Endothelial cell of umbilical vein (primary cell): ENCODE results near the gene ARG1. TPM values are rescaled to one million over a fixed set of nuclear protein-coding genes. Genes with fewer than 3 reads are reported as not detected.
A peak's percentile ranks its signal among the peaks of the same experiment; 100 is the strongest.

Source experiments
- BruUV-seq: library from RNA; stranded (reverse); fragments of 400-500 nt; replicated peaks from 2 replicates; lab custom pipeline; 2021; lab: Mats Ljungman, UMichigan
- CTCF ChIA-PET: fragments of 300-600, 350-600 bp; sonication (Branson Sonifier 250); formaldehyde crosslinking; loops from one replicate; lab custom pipeline; 2021; ENCODE audit warnings: antibody characterized with exemption, inconsistent platforms; lab: Charles Lee
- POLR2A ChIA-PET: fragments of 300-600, 350-600 bp; sonication (Branson Sonifier 250); formaldehyde crosslinking; loops from one replicate; lab custom pipeline; 2021; ENCODE audit warnings: antibody characterized with exemption, inconsistent platforms; lab: Charles Lee
- DNase-seq: peaks from one replicate; pipeline ENCODE4 v3.0.0-alpha.2; 2011; ENCODE audit warnings: low read depth, low spot score
- FAIRE-seq: peaks from 2 replicates; lab custom pipeline; 2011; peaks lifted over from hg19 to GRCh38; lab: Jason Lieb, UNC
- H2AFZ ChIP-seq: 2 replicates; pipeline ENCODE4 v1.6.0; 2012; ENCODE audit warnings: low read depth, low read length, control low read depth, inconsistent platforms
- H3K27ac ChIP-seq: 2 replicates; pipeline ENCODE4 v1.5.1; 2011; ENCODE audit warnings: low read depth, mild to moderate bottlenecking, control low read depth, low read length, moderate library complexity; ENCODE audit not compliant: insufficient read depth
- H3K27me3 ChIP-seq, 2 experiments: 2 replicates each; pipeline versions ENCODE4 v1.6.0 to v1.6.1; 2011; ENCODE audit warnings: low read length in 2 of 2, mixed read lengths in 1 of 2; ENCODE audit not compliant: control insufficient read depth in 2 of 2, insufficient read depth in 2 of 2
- H3K36me3 ChIP-seq, 2 experiments: 2 replicates in 1 of 2; 3 replicates in 1 of 2; pipeline ENCODE4 v1.5.1; 2011; ENCODE audit warnings: low read length in 2 of 2, mild to moderate bottlenecking in 1 of 2, moderate library complexity in 1 of 2; ENCODE audit not compliant: control insufficient read depth in 2 of 2, insufficient read depth in 2 of 2; ENCODE audit errors: extremely low read depth in 1 of 2
- H3K4me1 ChIP-seq: 3 replicates; pipeline ENCODE4 v1.5.1; 2011; ENCODE audit warnings: mild to moderate bottlenecking, low read length; ENCODE audit not compliant: control insufficient read depth, insufficient read depth; ENCODE audit errors: extremely low read depth
- H3K4me2 ChIP-seq: 2 replicates; pipeline ENCODE4 v1.6.1; 2011; ENCODE audit warnings: low read length, control low read depth, mixed read lengths; ENCODE audit not compliant: insufficient read depth
- H3K4me3 ChIP-seq, 3 experiments: fragments of 200-600 bp in 1 of 3; sonication (generic), shearing (Covaris generic) in 1 of 3; replicated peaks in 1 of 3; 2 replicates each; pipeline ENCODE4 v1.5.1; 2011 to 2016; ENCODE audit warnings: control low read depth in 3 of 3, low read length in 3 of 3, mild to moderate bottlenecking in 2 of 3, inconsistent platforms in 1 of 3, low read depth in 1 of 3, moderate library complexity in 1 of 3; ENCODE audit not compliant: insufficient read depth in 1 of 3
- H3K79me2 ChIP-seq: 2 replicates; pipeline ENCODE4 v1.6.0; 2012; ENCODE audit warnings: low read length, inconsistent platforms; ENCODE audit not compliant: control insufficient read depth, insufficient read depth
- H3K9ac ChIP-seq: replicated peaks from 2 replicates; pipeline ENCODE3; 2011; ENCODE audit warnings: low read length, control low read depth; ENCODE audit not compliant: insufficient read depth; ENCODE audit errors: extremely low read depth
- H3K9me1 ChIP-seq: replicated peaks from 3 replicates; pipeline ENCODE4 v1.6.0; 2011; ENCODE audit warnings: mild to moderate bottlenecking, low read length; ENCODE audit not compliant: control insufficient read depth, insufficient read depth; ENCODE audit errors: extremely low read depth
- H3K9me3 ChIP-seq: replicated peaks from 2 replicates; pipeline ENCODE4 v1.5.1; 2012; ENCODE audit warnings: low read length, inconsistent platforms; ENCODE audit not compliant: control insufficient read depth, insufficient read depth
- H4K20me1 ChIP-seq: replicated peaks from 2 replicates; pipeline ENCODE3; 2011; ENCODE audit warnings: mild to moderate bottlenecking, low read length; ENCODE audit not compliant: control insufficient read depth, insufficient read depth; ENCODE audit errors: extremely low read depth
- EZH2 ChIP-seq: IDR thresholded peaks from 2 replicates; pipeline ENCODE4 v1.6.1; 2012; ENCODE audit warnings: borderline replicate concordance, low read depth, mild to moderate bottlenecking, moderate library complexity, low read length, inconsistent platforms; ENCODE audit not compliant: severe bottlenecking
- FOS ChIP-seq: IDR thresholded peaks from 2 replicates; pipeline ENCODE4 v1.6.1; 2011; ENCODE audit warnings: mild to moderate bottlenecking, low read length, moderate library complexity, borderline replicate concordance; ENCODE audit not compliant: insufficient read depth
- GATA2 ChIP-seq: IDR thresholded peaks from 2 replicates; pipeline ENCODE4 v1.7.0; 2011; ENCODE audit warnings: low read depth, mild to moderate bottlenecking, moderate library complexity, mixed read lengths, low read length; ENCODE audit not compliant: insufficient read length, insufficient read depth
- JUN ChIP-seq: IDR thresholded peaks from 2 replicates; pipeline ENCODE4 v1.6.1; 2011; ENCODE audit warnings: borderline replicate concordance, low read depth; ENCODE audit not compliant: insufficient read length, insufficient read depth
- MYC ChIP-seq: IDR thresholded peaks from one replicate; pipeline ENCODE4 v1.6.1; 2011; ENCODE audit warnings: mild to moderate bottlenecking, low read depth, low read length
- POLR2A ChIP-seq: IDR thresholded peaks from 2 replicates; pipeline ENCODE4 v1.6.1; 2012; ENCODE audit warnings: low read depth, mild to moderate bottlenecking, control low read depth, low read length
- POLR2AphosphoS5 ChIP-seq: IDR thresholded peaks from 2 replicates; pipeline ENCODE4 v1.6.1; 2012; ENCODE audit warnings: low read depth, mild to moderate bottlenecking, control low read depth, low read length, moderate library complexity; ENCODE audit not compliant: insufficient read depth
- dilution Hi-C: fragments of 300-500 bp; cut with MboI; formaldehyde crosslinking; loops from one replicate; pipeline ENCODE4 v1.15.0; 2019; ENCODE audit warnings: low sequenced_read_pairs; ENCODE audit not compliant: extremely low pct_ligation_motif_present
- intact Hi-C: fragments of 100-400 bp; cut with micrococcal nuclease; formaldehyde crosslinking; loops from one replicate; pipeline ENCODE4 v1.10.0; 2022
- polyA plus RNA-seq, 4 experiments: library from polyadenylated mRNA; depleted of rRNA in 3 of 4; stranded (reverse) in 3 of 4; unstranded in 1 of 4; fragments of >200 nt; gene quantifications; 2 replicates each; pipeline versions ENCODE4 v1.2.1 to v1.2.3, GENCODE V29; 2011 to 2012; ENCODE audit warnings: missing spikeins in 1 of 4
- total RNA-seq: library from RNA; stranded (reverse); gene quantifications from 2 replicates; pipeline ENCODE4 v1.2.3, GENCODE V29; 2021
- TF ChIP-seq, protein P1 (sequence below), 2 donors: IDR thresholded peaks; 1 replicate in 1 of 2; 2 replicates in 1 of 2; pipeline ENCODE4 v1.5.1; 2011; ENCODE audit warnings: low read length in 2 of 2, mild to moderate bottlenecking in 2 of 2, moderate library complexity in 2 of 2, control low read depth in 1 of 2, inconsistent platforms in 1 of 2, low read depth in 1 of 2; ENCODE audit not compliant: insufficient read depth in 1 of 2; ENCODE audit errors: extremely low read depth in 1 of 2
- TF ChIP-seq, protein P2 (sequence below): IDR thresholded peaks from 2 replicates; pipeline ENCODE4 v1.6.1; 2011; ENCODE audit not compliant: insufficient read depth, insufficient read length

ARG1 gene
- total and polyA plus RNA-seq, 2 donors (not counting 3 experiments of a cell fraction or from before 2014, with no cell fraction given): not detected

GRCh38 chr6:131627724-131628682 is 55.0 kb downstream of the ARG1 start, which contains the start of gene MED23:
TSS of gene MED23 (minus strand) at chr6:131628242. CDS start at chr6:131628049, 193 bp downstream.
- POLR2A ChIA-PET: interaction anchor here (1.1 kb wide), 1 partner anchor 25 kb away, joined by 7 read pairs; no protein-coding TSS in a partner anchor
- TSS peak; percentile 57 for BruUV-seq
- dilution Hi-C loops: no loop called here
- Histone ChIP-seq H3K79me2 (peaks cover 12% of the 10 kb centered on the region), H3K4me3 (peak within 1 kb of the TSS; percentile 51 to 79 (median 75)), H3K4me2 (peak within 1 kb of the TSS; percentile 93), H3K27ac (peak within 1 kb of the TSS; percentile 1), H2AFZ (peak within 1 kb of the TSS; percentile 98), H3K9me1 (no peaks in the 10 kb centered on the region), H4K20me1 (no peaks in the 10 kb centered on the region), H3K36me3 (peaks cover 4 to 5% of the 10 kb centered on the region in 2 experiments), H3K4me1 (peaks cover 8% of the 10 kb centered on the region), H3K27me3 (peaks cover 4 to 9% of the 10 kb centered on the region in 2 experiments), H3K9me3 (no peaks in the 10 kb centered on the region), H3K9ac (peak within 1 kb of the TSS; percentile 70)
- CTCF ChIA-PET: interaction anchor here (0.5 to 2.8 kb wide), 25 partner anchors 9 to 885 kb away, joined by 3 to 31 read pairs (median 4); partner anchors contain the start of genes ENPP3 and STX7
- peak; percentile 93 for FAIRE-seq
- peak; percentile 97 for DNase-seq
- intact Hi-C loops: loop anchor here (1.0 to 2.0 kb wide), 3 partner anchors 15 to 236 kb away; no protein-coding TSS in a partner anchor
- TF ChIP-seq JUN (no peak), MYC (no peak), POLR2AphosphoS5 (peak; percentile 85), EZH2 (no peak), POLR2A (peak; percentile 63), FOS (no peak), GATA2 (no peak)
- TF ChIP-seq, protein P1, sequence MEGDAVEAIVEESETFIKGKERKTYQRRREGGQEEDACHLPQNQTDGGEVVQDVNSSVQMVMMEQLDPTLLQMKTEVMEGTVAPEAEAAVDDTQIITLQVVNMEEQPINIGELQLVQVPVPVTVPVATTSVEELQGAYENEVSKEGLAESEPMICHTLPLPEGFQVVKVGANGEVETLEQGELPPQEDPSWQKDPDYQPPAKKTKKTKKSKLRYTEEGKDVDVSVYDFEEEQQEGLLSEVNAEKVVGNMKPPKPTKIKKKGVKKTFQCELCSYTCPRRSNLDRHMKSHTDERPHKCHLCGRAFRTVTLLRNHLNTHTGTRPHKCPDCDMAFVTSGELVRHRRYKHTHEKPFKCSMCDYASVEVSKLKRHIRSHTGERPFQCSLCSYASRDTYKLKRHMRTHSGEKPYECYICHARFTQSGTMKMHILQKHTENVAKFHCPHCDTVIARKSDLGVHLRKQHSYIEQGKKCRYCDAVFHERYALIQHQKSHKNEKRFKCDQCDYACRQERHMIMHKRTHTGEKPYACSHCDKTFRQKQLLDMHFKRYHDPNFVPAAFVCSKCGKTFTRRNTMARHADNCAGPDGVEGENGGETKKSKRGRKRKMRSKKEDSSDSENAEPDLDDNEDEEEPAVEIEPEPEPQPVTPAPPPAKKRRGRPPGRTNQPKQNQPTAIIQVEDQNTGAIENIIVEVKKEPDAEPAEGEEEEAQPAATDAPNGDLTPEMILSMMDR (IDR thresholded peaks at IDR 0.05; ENCODE audit: extremely low read depth in 1 of 2, insufficient read depth in 1 of 2, low read depth in 1 of 2, low read length in 2 of 2): peak; percentile 99 to 100
- TF ChIP-seq, protein P2, sequence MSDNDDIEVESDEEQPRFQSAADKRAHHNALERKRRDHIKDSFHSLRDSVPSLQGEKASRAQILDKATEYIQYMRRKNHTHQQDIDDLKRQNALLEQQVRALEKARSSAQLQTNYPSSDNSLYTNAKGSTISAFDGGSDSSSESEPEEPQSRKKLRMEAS: no peak
